Endothelial cell of umbilical vein (primary cell): Measurements from ENCODE around the gene CACNA1A. TPM values are rescaled to one million over a fixed set of nuclear protein-coding genes. Genes with fewer than 3 reads are reported as not detected.

Experiments used
- BruUV-seq: library from RNA; stranded (reverse); fragments of 400-500 nt; replicated peaks from 2 replicates; lab custom pipeline; 2021; lab: Mats Ljungman, UMichigan
- CTCF ChIA-PET: fragments of 300-600, 350-600 bp; sonication (Branson Sonifier 250); formaldehyde crosslinking; loops from one replicate; lab custom pipeline; 2021; ENCODE audit warnings: antibody characterized with exemption, inconsistent platforms; lab: Charles Lee
- POLR2A ChIA-PET: fragments of 300-600, 350-600 bp; sonication (Branson Sonifier 250); formaldehyde crosslinking; loops from one replicate; lab custom pipeline; 2021; ENCODE audit warnings: antibody characterized with exemption, inconsistent platforms; lab: Charles Lee
- DNase-seq: peaks from one replicate; pipeline ENCODE4 v3.0.0-alpha.2; 2011; ENCODE audit warnings: low read depth, low spot score
- FAIRE-seq: peaks from 2 replicates; lab custom pipeline; 2011; peaks lifted over from hg19 to GRCh38; lab: Jason Lieb, UNC
- H2AFZ ChIP-seq: 2 replicates; pipeline ENCODE4 v1.6.0; 2012; ENCODE audit warnings: low read depth, low read length, control low read depth, inconsistent platforms
- H3K27ac ChIP-seq: 2 replicates; pipeline ENCODE4 v1.5.1; 2011; ENCODE audit warnings: low read depth, mild to moderate bottlenecking, control low read depth, low read length, moderate library complexity; ENCODE audit not compliant: insufficient read depth
- H3K27me3 ChIP-seq, 2 experiments: 2 replicates each; pipeline versions ENCODE4 v1.6.0 to v1.6.1; 2011; ENCODE audit warnings: low read length in 2 of 2, mixed read lengths in 1 of 2; ENCODE audit not compliant: control insufficient read depth in 2 of 2, insufficient read depth in 2 of 2
- H3K36me3 ChIP-seq, 2 experiments: 2 replicates in 1 of 2; 3 replicates in 1 of 2; pipeline ENCODE4 v1.5.1; 2011; ENCODE audit warnings: low read length in 2 of 2, mild to moderate bottlenecking in 1 of 2, moderate library complexity in 1 of 2; ENCODE audit not compliant: control insufficient read depth in 2 of 2, insufficient read depth in 2 of 2; ENCODE audit errors: extremely low read depth in 1 of 2
- H3K4me1 ChIP-seq: 3 replicates; pipeline ENCODE4 v1.5.1; 2011; ENCODE audit warnings: mild to moderate bottlenecking, low read length; ENCODE audit not compliant: control insufficient read depth, insufficient read depth; ENCODE audit errors: extremely low read depth
- H3K4me2 ChIP-seq: 2 replicates; pipeline ENCODE4 v1.6.1; 2011; ENCODE audit warnings: low read length, control low read depth, mixed read lengths; ENCODE audit not compliant: insufficient read depth
- H3K4me3 ChIP-seq, 3 experiments: fragments of 200-600 bp in 1 of 3; sonication (generic), shearing (Covaris generic) in 1 of 3; replicated peaks in 1 of 3; 2 replicates each; pipeline ENCODE4 v1.5.1; 2011 to 2016; ENCODE audit warnings: control low read depth in 3 of 3, low read length in 3 of 3, mild to moderate bottlenecking in 2 of 3, inconsistent platforms in 1 of 3, low read depth in 1 of 3, moderate library complexity in 1 of 3; ENCODE audit not compliant: insufficient read depth in 1 of 3
- H3K79me2 ChIP-seq: 2 replicates; pipeline ENCODE4 v1.6.0; 2012; ENCODE audit warnings: low read length, inconsistent platforms; ENCODE audit not compliant: control insufficient read depth, insufficient read depth
- H3K9ac ChIP-seq: replicated peaks from 2 replicates; pipeline ENCODE3; 2011; ENCODE audit warnings: low read length, control low read depth; ENCODE audit not compliant: insufficient read depth; ENCODE audit errors: extremely low read depth
- H3K9me1 ChIP-seq: replicated peaks from 3 replicates; pipeline ENCODE4 v1.6.0; 2011; ENCODE audit warnings: mild to moderate bottlenecking, low read length; ENCODE audit not compliant: control insufficient read depth, insufficient read depth; ENCODE audit errors: extremely low read depth
- H3K9me3 ChIP-seq: replicated peaks from 2 replicates; pipeline ENCODE4 v1.5.1; 2012; ENCODE audit warnings: low read length, inconsistent platforms; ENCODE audit not compliant: control insufficient read depth, insufficient read depth
- H4K20me1 ChIP-seq: replicated peaks from 2 replicates; pipeline ENCODE3; 2011; ENCODE audit warnings: mild to moderate bottlenecking, low read length; ENCODE audit not compliant: control insufficient read depth, insufficient read depth; ENCODE audit errors: extremely low read depth
- EZH2 ChIP-seq: IDR thresholded peaks from 2 replicates; pipeline ENCODE4 v1.6.1; 2012; ENCODE audit warnings: borderline replicate concordance, low read depth, mild to moderate bottlenecking, moderate library complexity, low read length, inconsistent platforms; ENCODE audit not compliant: severe bottlenecking
- FOS ChIP-seq: IDR thresholded peaks from 2 replicates; pipeline ENCODE4 v1.6.1; 2011; ENCODE audit warnings: mild to moderate bottlenecking, low read length, moderate library complexity, borderline replicate concordance; ENCODE audit not compliant: insufficient read depth
- GATA2 ChIP-seq: IDR thresholded peaks from 2 replicates; pipeline ENCODE4 v1.7.0; 2011; ENCODE audit warnings: low read depth, mild to moderate bottlenecking, moderate library complexity, mixed read lengths, low read length; ENCODE audit not compliant: insufficient read length, insufficient read depth
- JUN ChIP-seq: IDR thresholded peaks from 2 replicates; pipeline ENCODE4 v1.6.1; 2011; ENCODE audit warnings: borderline replicate concordance, low read depth; ENCODE audit not compliant: insufficient read length, insufficient read depth
- MYC ChIP-seq: IDR thresholded peaks from one replicate; pipeline ENCODE4 v1.6.1; 2011; ENCODE audit warnings: mild to moderate bottlenecking, low read depth, low read length
- POLR2A ChIP-seq: IDR thresholded peaks from 2 replicates; pipeline ENCODE4 v1.6.1; 2012; ENCODE audit warnings: low read depth, mild to moderate bottlenecking, control low read depth, low read length
- POLR2AphosphoS5 ChIP-seq: IDR thresholded peaks from 2 replicates; pipeline ENCODE4 v1.6.1; 2012; ENCODE audit warnings: low read depth, mild to moderate bottlenecking, control low read depth, low read length, moderate library complexity; ENCODE audit not compliant: insufficient read depth
- dilution Hi-C: fragments of 300-500 bp; cut with MboI; formaldehyde crosslinking; loops from one replicate; pipeline ENCODE4 v1.15.0; 2019; ENCODE audit warnings: low sequenced_read_pairs; ENCODE audit not compliant: extremely low pct_ligation_motif_present
- intact Hi-C: fragments of 100-400 bp; cut with micrococcal nuclease; formaldehyde crosslinking; loops from one replicate; pipeline ENCODE4 v1.10.0; 2022
- polyA plus RNA-seq, 4 experiments: library from polyadenylated mRNA; depleted of rRNA in 3 of 4; stranded (reverse) in 3 of 4; unstranded in 1 of 4; fragments of >200 nt; gene quantifications; 2 replicates each; pipeline versions ENCODE4 v1.2.1 to v1.2.3, GENCODE V29; 2011 to 2012; ENCODE audit warnings: missing spikeins in 1 of 4
- total RNA-seq: library from RNA; stranded (reverse); gene quantifications from 2 replicates; pipeline ENCODE4 v1.2.3, GENCODE V29; 2021
- TF ChIP-seq, protein P1 (sequence below): IDR thresholded peaks from 2 replicates; pipeline ENCODE4 v1.6.1; 2011; ENCODE audit not compliant: insufficient read depth, insufficient read length
- TF ChIP-seq, protein P2 (sequence below), 2 donors: IDR thresholded peaks; 1 replicate in 1 of 2; 2 replicates in 1 of 2; pipeline ENCODE4 v1.5.1; 2011; ENCODE audit warnings: low read length in 2 of 2, mild to moderate bottlenecking in 2 of 2, moderate library complexity in 2 of 2, control low read depth in 1 of 2, inconsistent platforms in 1 of 2, low read depth in 1 of 2; ENCODE audit not compliant: insufficient read depth in 1 of 2; ENCODE audit errors: extremely low read depth in 1 of 2

The CACNA1A gene
- total and polyA plus RNA-seq, 2 donors (not counting 3 experiments of a cell fraction or from before 2014, with no cell fraction given) = 0.17 to 0.38 TPM

DNA sequence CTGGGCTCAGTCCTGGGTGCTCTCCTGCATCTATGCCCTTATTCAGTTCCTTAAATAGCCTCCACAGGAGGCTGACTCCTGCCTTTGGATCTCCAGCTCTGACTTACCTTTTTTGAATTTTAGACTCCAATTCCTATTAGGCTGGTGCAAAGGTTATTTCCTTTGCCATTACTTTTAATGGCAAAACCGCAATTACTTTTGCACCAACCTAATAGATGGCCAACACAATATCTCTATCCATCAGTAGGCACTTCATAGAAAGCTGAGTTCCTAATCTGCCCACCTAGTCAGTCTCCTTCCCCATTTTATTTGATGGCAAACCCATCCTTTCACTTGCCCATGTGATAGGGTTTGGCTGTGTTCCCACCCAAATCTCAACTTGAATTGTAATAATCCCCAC lies 95.3 kb downstream of the CACNA1A start:
- Histone ChIP-seq H3K4me2 (no peak overlapping the region), H3K9me3 (no peaks in the 10 kb centered on the region), H2AFZ (no peak overlapping the region), H3K27me3 (peaks cover 0 to 2% of the 10 kb centered on the region in 2 experiments), H3K27ac (no peak overlapping the region), H3K4me1 (no peaks in the 10 kb centered on the region), H3K36me3 (no peaks in the 10 kb centered on the region), H3K9ac (no peak overlapping the region), H4K20me1 (no peaks in the 10 kb centered on the region), H3K9me1 (no peaks in the 10 kb centered on the region), H3K4me3 (no peak overlapping the region), H3K79me2 (no peaks in the 10 kb centered on the region)
- no TSS peak for BruUV-seq
- FAIRE-seq (no peak), DNase-seq (no peak)
- CTCF ChIA-PET = interaction anchor here (1.0 kb wide), 1 partner anchor 133 kb away, joined by 3 read pairs; no protein-coding TSS in a partner anchor
- TF ChIP-seq GATA2 (no peak), EZH2 (no peak), MYC (no peak), FOS (no peak), POLR2A (no peak), POLR2AphosphoS5 (no peak), JUN (no peak)
- TF ChIP-seq, protein P1, sequence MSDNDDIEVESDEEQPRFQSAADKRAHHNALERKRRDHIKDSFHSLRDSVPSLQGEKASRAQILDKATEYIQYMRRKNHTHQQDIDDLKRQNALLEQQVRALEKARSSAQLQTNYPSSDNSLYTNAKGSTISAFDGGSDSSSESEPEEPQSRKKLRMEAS = no peak
- TF ChIP-seq, protein P2, sequence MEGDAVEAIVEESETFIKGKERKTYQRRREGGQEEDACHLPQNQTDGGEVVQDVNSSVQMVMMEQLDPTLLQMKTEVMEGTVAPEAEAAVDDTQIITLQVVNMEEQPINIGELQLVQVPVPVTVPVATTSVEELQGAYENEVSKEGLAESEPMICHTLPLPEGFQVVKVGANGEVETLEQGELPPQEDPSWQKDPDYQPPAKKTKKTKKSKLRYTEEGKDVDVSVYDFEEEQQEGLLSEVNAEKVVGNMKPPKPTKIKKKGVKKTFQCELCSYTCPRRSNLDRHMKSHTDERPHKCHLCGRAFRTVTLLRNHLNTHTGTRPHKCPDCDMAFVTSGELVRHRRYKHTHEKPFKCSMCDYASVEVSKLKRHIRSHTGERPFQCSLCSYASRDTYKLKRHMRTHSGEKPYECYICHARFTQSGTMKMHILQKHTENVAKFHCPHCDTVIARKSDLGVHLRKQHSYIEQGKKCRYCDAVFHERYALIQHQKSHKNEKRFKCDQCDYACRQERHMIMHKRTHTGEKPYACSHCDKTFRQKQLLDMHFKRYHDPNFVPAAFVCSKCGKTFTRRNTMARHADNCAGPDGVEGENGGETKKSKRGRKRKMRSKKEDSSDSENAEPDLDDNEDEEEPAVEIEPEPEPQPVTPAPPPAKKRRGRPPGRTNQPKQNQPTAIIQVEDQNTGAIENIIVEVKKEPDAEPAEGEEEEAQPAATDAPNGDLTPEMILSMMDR (IDR thresholded peaks at IDR 0.05; ENCODE audit: extremely low read depth in 1 of 2, insufficient read depth in 1 of 2, low read depth in 1 of 2, low read length in 2 of 2) = no peak
- dilution Hi-C loops = no loop called here
- intact Hi-C loops = no loop called here
- POLR2A ChIA-PET = interaction anchor here (0.6 kb wide), 1 partner anchor 23 kb away, joined by 4 read pairs; no protein-coding TSS in a partner anchor
